ENCODE measurements around the gene PPDPF. TPM values are rescaled to one million over a fixed set of nuclear protein-coding genes. Genes with fewer than 3 reads are reported as not detected.

Gene PPDPF
- polyA plus RNA-seq, 1 donor (not counting 4 experiments of a cell fraction or from before 2014, with no cell fraction given), result 8.8 TPM

- no peak overlapping the region for H3K4me2 ChIP-seq (ENCODE audit: control insufficient read depth, extremely low read depth, insufficient read depth, low read depth, low read length)
- H3K79me2 ChIP-seq (ENCODE audit: control insufficient read depth, insufficient read depth, low read length), result peaks cover 10% of the 10 kb centered on the region
- no peak overlapping the region for H3K9ac ChIP-seq (ENCODE audit: control insufficient read depth, extremely low read depth, insufficient read depth, low read length)
- no peaks in the 10 kb centered on the region for H3K9me3 ChIP-seq (ENCODE audit: control insufficient read depth, low read depth, low read length)
- dilution Hi-C loops (cut with MboI; ENCODE audit: extremely low pct_ligation_motif_present, low sequenced_read_pairs), result no loop called here
- H3K4me1 ChIP-seq (ENCODE audit: control insufficient read depth, extremely low read depth, insufficient read depth, low read length), result peaks cover 40% of the 10 kb centered on the region
- no peaks in the 10 kb centered on the region for H3K27me3 ChIP-seq (ENCODE audit: control insufficient read depth, extremely low read depth, insufficient read depth, low read length)
- DNase-seq (ENCODE audit: low read depth, low spot score) (no peak), FAIRE-seq (no peak)
- H4K20me1 ChIP-seq (ENCODE audit: control insufficient read depth, extremely low read depth, insufficient read depth, low read length), result no peaks in the 10 kb centered on the region
- no peak overlapping the region for H2AFZ ChIP-seq (ENCODE audit: control insufficient read depth, low read length)
- H3K4me3 ChIP-seq (ENCODE audit: control insufficient read depth in 2 of 3, extremely low read depth in 1 of 3, insufficient read depth in 2 of 3, low read depth in 1 of 3, low read length in 3 of 3), result no peak overlapping the region
- no peaks in the 10 kb centered on the region for H3K36me3 ChIP-seq (ENCODE audit: control insufficient read depth in 2 of 2, extremely low read depth in 1 of 2, insufficient read depth in 2 of 2, low read length in 2 of 2)
- TF ChIP-seq EZH2 (IDR thresholded peaks at IDR 0.05; ENCODE audit: low read length), result no peak
- TF ChIP-seq, protein P1, sequence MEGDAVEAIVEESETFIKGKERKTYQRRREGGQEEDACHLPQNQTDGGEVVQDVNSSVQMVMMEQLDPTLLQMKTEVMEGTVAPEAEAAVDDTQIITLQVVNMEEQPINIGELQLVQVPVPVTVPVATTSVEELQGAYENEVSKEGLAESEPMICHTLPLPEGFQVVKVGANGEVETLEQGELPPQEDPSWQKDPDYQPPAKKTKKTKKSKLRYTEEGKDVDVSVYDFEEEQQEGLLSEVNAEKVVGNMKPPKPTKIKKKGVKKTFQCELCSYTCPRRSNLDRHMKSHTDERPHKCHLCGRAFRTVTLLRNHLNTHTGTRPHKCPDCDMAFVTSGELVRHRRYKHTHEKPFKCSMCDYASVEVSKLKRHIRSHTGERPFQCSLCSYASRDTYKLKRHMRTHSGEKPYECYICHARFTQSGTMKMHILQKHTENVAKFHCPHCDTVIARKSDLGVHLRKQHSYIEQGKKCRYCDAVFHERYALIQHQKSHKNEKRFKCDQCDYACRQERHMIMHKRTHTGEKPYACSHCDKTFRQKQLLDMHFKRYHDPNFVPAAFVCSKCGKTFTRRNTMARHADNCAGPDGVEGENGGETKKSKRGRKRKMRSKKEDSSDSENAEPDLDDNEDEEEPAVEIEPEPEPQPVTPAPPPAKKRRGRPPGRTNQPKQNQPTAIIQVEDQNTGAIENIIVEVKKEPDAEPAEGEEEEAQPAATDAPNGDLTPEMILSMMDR (optimal IDR thresholded peaks at IDR 0.05 in 1 of 3, IDR thresholded peaks at IDR 0.05 in 1 of 3, conservative IDR thresholded peaks at IDR 0.05 in 1 of 3; ENCODE audit: extremely low read depth in 1 of 3, insufficient read depth in 2 of 3, low read length in 3 of 3), result no peak
- no peak overlapping the region for H3K27ac ChIP-seq (ENCODE audit: control insufficient read depth, insufficient read depth, low read length)
- no peaks in the 10 kb centered on the region for H3K9me1 ChIP-seq (ENCODE audit: control insufficient read depth, extremely low read depth, insufficient read depth, low read length)
These were observed 18.5 kb downstream of the PPDPF start for GRCh38 chr20:63539092-63539430.

DNA sequence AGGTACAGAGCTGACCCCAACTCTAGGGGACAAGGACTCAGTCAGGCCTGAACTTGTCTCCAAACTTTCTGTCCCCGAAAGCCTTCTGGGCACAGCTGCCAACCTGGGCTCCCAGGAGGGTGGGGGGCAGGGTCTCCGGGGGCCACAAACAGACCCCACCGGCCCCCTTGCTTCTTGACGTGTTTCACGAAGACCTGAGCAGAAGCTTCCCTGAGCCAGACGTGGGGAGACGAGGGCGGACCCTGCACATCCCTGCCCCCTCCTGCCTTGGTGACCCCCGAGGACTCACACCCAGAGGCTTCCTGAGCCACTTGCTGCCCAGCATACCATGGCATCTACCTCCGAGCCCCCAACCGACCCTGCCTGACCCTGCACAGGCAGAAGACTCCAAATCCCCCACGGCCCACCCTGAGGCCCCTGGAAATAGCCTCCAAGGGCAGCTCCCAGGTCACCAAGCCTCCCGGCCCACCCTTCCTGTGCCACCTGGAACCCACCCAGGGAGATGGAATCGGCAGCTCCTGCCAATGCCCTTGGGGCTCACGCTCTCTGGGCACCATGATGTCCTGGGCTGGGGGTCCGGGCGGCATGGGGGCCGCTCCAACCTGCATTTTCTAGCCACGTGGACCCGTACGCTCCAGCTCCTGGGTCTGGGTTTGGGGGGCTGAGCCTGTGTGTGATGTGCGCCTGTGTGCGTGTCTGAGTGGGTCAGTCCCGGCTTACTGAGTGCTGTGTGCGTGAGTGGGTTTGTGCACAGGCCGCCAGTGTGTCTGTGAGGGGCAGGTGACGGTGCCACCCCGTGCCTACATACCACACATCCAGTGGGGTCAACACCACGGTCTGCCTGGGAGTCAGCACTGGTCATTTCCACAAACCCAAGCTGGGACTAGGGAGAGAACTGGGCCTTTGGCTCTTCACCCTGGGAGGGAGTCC, 19.1 kb downstream of the PPDPF start:
- no peak for FAIRE-seq
- H3K4me1 ChIP-seq (ENCODE audit: control insufficient read depth, extremely low read depth, insufficient read depth, low read length), result peaks cover 40% of the 10 kb centered on the region

More for the DNA sequence above, 19.1 kb downstream of the PPDPF start:
- dilution Hi-C loops (cut with MboI; ENCODE audit: extremely low pct_ligation_motif_present, low sequenced_read_pairs), result no loop called here
- Histone ChIP-seq H3K4me2 (ENCODE audit: control insufficient read depth, extremely low read depth, insufficient read depth, low read depth, low read length) (no peak overlapping the region), H3K4me3 (ENCODE audit: control insufficient read depth in 2 of 3, extremely low read depth in 1 of 3, insufficient read depth in 2 of 3, low read depth in 1 of 3, low read length in 3 of 3) (no peak overlapping the region), H3K79me2 (ENCODE audit: control insufficient read depth, insufficient read depth, low read length) (peaks cover 10% of the 10 kb centered on the region), H3K9ac (ENCODE audit: control insufficient read depth, extremely low read depth, insufficient read depth, low read length) (no peak overlapping the region), H3K27ac (ENCODE audit: control insufficient read depth, insufficient read depth, low read length) (no peak overlapping the region), H4K20me1 (ENCODE audit: control insufficient read depth, extremely low read depth, insufficient read depth, low read length) (no peaks in the 10 kb centered on the region), H2AFZ (ENCODE audit: control insufficient read depth, low read length) (no peak overlapping the region), H3K36me3 (ENCODE audit: control insufficient read depth in 2 of 2, extremely low read depth in 1 of 2, insufficient read depth in 2 of 2, low read length in 2 of 2) (no peaks in the 10 kb centered on the region), H3K27me3 (ENCODE audit: control insufficient read depth, extremely low read depth, insufficient read depth, low read length) (no peaks in the 10 kb centered on the region), H3K9me3 (ENCODE audit: control insufficient read depth, low read depth, low read length) (no peaks in the 10 kb centered on the region), H3K9me1 (ENCODE audit: control insufficient read depth, extremely low read depth, insufficient read depth, low read length) (no peaks in the 10 kb centered on the region)
- no peak for DNase-seq (ENCODE audit: low read depth, low spot score)
- TF ChIP-seq EZH2 (IDR thresholded peaks at IDR 0.05; ENCODE audit: low read length), result no peak
- TF ChIP-seq, protein P1 (optimal IDR thresholded peaks at IDR 0.05 in 1 of 3, IDR thresholded peaks at IDR 0.05 in 1 of 3, conservative IDR thresholded peaks at IDR 0.05 in 1 of 3; ENCODE audit: extremely low read depth in 1 of 3, insufficient read depth in 2 of 3, low read length in 3 of 3), result no peak
